GM19043 (cell line): ENCODE data around the gene PCDHB14.
"Not testable (repeated sequence)": the region's sequence is repeated elsewhere in the genome, so short reads cannot be mapped to it uniquely, and the experiment has no call there.

ENCODE experiments used
- ATAC-seq: cut with Tn5 transposase; IDR thresholded peaks from one replicate; pipeline ENCODE4 v1.9.1; 2021; ENCODE audit warnings: low read depth; ENCODE audit not compliant: unreplicated experiment

PCDHB14 gene

DNA sequence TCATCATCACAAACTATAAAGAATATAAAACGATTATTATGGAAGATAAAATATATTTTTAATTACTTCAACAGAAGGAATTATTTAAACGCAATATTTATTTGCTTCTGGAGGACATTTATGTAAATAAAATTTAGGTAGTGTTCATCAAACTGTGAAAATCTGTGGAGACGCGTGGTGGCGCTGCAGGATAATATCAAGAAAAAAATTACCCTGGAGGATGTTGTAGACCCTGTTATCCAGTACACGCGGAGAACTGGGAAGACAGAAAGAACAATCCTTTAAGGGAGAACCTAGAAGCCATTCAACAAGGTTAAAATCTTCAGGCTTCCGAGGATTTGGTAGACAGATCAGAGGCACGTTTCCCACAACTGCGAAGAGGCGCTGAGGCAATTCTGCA is 14.7 kb upstream of the PCDHB14 start, which contains the start of gene PCDHB12:
TSS of gene PCDHB12 (plus strand) at position 242 of the 400 bp plus-strand sequence. CDS start 189 bp downstream, outside the sequence.
- no peak for ATAC-seq

DNA sequence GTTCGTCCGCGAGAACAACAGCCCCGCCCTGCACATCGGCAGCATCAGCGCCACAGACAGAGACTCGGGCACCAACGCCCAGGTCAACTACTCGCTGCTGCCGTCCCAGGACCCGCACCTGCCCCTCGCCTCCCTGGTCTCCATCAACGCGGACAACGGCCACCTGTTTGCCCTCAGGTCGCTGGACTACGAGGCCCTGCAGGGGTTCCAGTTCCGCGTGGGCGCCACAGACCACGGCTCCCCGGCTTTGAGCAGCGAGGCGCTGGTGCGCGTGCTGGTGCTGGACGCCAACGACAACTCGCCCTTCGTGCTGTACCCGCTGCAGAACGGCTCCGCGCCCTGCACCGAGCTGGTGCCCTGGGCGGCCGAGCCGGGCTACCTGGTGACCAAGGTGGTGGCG is 12.9 kb upstream of the PCDHB14 start:
- not testable (repeated sequence) for ATAC-seq

DNA sequence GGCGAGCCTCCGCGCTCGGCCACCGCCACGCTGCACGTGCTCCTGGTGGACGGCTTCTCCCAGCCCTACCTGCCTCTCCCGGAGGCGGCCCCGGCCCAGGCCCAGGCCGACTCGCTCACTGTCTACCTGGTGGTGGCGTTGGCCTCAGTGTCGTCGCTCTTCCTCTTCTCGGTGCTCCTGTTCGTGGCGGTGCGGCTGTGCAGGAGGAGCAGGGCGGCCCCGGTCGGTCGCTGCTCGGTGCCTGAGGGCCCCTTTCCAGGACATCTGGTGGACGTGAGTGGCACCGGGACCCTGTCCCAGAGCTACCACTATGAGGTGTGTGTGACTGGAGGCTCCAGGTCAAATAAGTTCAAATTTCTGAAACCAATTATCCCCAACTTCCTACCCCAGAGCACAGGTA is 12.3 kb upstream of the PCDHB14 start:
- not testable (repeated sequence) for ATAC-seq

DNA sequence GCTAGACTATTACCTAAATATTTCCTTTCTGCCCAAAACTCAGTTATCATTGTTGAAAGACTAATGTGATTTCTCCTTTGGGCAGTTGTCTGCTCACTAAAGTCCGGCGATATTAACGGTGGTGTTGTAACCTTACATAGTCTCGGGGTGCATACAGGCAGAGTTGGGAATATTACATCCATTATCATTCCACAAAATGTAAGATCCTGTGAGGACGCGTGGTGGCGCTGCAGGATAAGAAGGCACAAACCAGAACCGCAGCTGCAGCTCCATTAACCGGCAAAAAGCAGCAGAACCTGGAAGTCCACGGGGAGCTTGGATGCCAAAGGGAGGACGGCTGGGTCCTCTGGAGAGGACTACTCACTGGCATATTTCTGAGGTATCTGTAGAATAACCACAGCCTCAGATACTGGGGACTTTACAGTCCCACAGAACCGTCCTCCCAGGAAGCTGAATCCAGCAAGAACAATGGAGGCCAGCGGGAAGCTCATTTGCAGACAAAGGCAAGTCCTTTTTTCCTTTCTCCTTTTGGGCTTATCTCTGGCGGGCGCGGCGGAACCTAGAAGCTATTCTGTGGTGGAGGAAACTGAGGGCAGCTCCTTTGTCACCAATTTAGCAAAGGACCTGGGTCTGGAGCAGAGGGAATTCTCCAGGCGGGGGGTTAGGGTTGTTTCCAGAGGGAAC is 9.3 kb upstream of the PCDHB14 start, which contains the start of gene PCDHB13:
TSS of gene PCDHB13 (plus strand) at position 264 of the 684 bp plus-strand sequence. CDS start at position 469, 205 bp downstream.
- ATAC-seq = not testable (repeated sequence)

DNA sequence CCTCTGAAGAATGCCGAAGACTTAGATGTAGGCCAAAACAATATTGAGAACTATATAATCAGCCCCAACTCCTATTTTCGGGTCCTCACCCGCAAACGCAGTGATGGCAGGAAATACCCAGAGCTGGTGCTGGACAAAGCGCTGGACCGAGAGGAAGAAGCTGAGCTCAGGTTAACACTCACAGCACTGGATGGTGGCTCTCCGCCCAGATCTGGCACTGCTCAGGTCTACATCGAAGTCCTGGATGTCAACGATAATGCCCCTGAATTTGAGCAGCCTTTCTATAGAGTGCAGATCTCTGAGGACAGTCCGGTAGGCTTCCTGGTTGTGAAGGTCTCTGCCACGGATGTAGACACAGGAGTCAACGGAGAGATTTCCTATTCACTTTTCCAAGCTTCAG is 8.6 kb upstream of the PCDHB14 start:
- ATAC-seq = not testable (repeated sequence)

DNA sequence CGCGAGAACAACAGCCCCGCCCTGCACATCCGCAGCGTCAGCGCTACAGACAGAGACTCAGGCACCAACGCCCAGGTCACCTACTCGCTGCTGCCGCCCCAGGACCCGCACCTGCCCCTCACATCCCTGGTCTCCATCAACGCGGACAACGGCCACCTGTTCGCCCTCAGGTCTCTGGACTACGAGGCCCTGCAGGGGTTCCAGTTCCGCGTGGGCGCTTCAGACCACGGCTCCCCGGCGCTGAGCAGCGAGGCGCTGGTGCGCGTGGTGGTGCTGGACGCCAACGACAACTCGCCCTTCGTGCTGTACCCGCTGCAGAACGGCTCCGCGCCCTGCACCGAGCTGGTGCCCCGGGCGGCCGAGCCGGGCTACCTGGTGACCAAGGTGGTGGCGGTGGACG is 7.6 kb upstream of the PCDHB14 start:
- not testable (repeated sequence) for ATAC-seq

DNA sequence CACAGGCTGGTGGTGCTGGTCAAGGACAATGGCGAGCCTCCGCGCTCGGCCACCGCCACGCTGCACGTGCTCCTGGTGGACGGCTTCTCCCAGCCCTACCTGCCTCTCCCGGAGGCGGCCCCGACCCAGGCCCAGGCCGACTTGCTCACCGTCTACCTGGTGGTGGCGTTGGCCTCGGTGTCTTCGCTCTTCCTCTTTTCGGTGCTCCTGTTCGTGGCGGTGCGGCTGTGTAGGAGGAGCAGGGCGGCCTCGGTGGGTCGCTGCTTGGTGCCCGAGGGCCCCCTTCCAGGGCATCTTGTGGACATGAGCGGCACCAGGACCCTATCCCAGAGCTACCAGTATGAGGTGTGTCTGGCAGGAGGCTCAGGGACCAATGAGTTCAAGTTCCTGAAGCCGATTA is 7.1 kb upstream of the PCDHB14 start:
- ATAC-seq = not testable (repeated sequence)

DNA sequence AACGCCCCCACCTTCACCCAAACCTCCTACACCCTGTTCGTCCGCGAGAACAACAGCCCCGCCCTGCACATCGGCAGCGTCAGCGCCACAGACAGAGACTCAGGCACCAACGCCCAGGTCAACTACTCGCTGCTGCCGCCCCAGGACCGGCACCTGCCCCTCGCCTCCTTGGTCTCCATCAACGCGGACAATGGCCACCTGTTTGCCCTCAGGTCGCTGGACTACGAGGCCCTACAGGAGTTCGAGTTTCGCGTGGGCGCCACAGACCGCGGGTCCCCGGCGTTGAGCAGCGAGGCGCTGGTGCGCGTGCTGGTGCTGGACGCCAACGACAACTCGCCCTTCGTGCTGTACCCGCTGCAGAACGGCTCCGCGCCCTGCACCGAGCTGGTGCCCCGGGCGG is 1.7 kb downstream of the PCDHB14 start:
- not testable (repeated sequence) for ATAC-seq

DNA sequence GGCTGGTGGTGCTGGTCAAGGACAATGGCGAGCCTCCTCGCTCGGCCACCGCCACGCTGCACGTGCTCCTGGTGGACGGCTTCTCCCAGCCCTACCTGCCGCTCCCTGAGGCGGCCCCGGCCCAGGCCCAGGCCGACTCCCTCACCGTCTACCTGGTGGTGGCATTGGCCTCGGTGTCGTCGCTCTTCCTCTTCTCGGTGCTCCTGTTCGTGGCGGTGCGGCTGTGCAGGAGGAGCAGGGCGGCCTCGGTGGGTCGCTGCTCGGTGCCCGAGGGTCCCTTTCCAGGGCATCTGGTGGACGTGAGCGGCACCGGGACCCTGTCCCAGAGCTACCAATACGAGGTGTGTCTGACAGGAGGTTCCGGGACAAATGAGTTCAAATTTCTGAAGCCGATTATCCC is 2.3 kb downstream of the PCDHB14 start:
- not testable (repeated sequence) for ATAC-seq

DNA sequence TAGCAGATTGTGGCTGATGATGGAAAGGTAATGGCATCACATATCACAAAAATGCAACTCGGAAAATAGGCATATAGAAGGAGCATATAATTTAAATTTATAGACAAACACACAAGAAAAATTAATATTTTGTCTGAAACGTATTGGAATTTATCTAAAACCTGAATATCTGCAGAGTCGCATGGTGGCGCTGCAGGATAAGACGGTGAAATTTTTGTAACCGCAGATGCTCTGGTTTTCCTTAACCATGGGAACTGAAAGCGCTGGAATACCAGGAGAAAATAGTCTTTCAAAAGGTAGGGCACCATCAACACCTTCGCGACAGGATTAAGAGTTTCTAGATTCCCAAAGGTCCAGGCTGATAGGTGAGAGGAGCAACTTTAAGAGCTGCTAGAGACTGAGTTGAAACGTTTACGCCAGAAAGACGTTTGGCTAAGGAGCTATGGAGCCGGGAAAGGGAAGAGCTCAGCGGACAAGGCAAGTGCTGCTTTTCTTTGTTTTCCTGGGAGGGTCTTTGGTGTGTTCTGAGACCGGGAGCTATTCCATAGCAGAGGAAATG is 11.0 kb downstream of the PCDHB14 start:
- no peak for ATAC-seq

DNA sequence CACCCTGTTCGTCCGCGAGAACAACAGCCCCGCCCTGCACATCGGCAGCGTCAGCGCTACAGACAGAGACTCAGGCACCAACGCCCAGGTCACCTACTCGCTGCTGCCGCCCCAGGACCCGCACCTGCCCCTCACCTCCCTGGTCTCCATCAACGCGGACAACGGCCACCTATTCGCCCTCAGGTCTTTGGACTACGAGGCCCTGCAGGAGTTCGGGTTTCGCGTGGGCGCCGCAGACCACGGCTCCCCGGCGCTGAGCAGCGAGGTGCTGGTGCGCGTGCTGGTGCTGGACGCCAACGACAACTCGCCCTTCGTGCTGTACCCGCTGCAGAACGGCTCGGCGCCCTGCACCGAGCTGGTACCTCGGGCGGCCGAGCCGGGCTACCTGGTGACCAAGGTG is 12.8 kb downstream of the PCDHB14 start:
- ATAC-seq = not testable (repeated sequence)

DNA sequence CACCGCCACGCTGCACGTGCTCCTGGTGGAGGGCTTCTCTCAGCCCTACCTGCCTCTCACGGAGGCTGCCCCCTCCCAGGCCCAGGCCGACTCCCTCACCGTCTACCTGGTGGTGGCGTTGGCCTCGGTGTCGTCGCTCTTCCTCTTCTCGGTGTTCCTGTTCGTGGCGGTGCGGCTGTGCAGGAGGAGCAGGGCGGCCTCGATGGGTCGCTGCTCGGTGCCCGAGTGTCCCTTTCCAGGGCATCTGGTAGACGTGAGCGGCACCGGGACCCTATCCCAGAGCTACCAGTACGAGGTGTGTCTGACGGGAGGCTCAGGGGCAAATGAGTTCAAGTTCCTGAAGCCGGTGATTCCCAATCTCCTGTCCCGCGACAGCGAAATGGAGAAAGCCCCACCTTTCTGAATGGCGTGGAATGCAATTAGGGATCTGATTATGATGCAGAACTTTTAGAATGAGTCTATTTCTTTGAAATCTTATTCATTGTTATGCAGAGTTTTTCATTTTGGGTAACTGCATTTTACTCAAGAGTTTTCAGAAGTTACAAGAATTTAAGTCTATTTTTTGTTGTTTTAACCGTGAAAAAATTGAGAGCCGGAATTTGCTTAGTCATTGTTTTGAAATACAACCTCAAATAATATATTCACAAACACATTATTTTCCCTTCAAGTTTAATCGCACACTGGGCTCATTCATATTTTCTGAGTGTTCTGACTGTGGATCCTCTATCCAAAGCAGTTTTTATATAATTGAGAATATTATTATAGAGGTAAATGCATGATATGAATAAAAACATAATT is 13.6 kb downstream of the PCDHB14 start:
- ATAC-seq = no peak

DNA sequence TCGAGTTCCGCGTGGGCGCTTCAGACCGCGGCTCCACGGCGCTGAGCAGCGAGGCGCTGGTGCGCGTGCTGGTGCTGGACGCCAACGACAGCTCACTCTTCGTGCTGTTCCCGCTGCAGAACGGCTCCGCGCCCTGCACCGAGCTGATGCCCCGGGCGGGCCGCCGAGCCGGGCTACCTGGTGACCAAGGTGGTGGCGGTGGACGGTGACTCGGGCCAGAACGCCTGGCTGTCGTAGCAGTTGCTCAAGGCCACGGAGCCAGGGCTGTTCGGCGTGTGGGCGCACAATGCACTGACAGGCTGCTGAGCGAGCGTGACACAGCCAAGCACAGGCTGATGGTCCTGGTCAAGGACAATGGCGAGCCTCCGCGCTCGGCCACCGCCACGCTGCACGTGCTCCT is 18.4 kb downstream of the PCDHB14 start:
- no peak for ATAC-seq

DNA sequence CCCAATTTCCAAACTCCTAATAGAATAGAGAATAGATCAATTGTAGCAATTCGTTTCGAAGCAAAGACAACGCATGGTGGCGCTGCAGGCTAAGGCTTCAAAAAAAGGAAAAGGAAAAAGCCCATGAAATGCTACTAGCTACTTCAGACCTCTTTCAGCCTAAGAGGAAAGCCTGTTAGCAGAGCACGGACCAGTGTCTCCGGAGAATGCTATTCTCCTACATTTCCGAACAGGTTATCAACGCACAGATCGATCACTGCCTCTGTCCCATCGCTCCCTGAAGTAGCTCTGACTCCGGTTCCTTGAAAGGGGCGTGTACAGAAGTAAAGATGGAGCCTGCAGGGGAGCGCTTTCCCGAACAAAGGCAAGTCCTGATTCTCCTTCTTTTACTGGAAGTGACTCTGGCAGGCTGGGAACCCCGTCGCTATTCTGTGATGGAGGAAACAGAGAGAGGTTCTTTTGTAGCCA is 22.1 kb downstream of the PCDHB14 start, which contains the start of gene PCDHB15:
TSS of gene PCDHB15 (plus strand) at position 146 of the 468 bp plus-strand sequence. CDS start at position 330, 184 bp downstream.
- ATAC-seq = no peak

DNA sequence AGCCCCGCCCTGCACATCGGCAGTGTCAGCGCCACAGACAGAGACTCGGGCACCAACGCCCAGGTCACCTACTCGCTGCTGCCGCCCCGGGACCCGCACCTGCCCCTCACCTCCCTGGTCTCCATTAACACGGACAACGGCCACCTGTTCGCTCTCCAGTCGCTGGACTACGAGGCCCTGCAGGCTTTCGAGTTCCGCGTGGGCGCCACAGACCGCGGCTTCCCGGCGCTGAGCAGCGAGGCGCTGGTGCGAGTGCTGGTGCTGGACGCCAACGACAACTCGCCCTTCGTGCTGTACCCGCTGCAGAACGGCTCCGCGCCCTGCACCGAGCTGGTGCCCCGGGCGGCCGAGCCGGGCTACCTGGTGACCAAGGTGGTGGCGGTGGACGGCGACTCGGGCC is 23.8 kb downstream of the PCDHB14 start:
- ATAC-seq = not testable (repeated sequence)

DNA sequence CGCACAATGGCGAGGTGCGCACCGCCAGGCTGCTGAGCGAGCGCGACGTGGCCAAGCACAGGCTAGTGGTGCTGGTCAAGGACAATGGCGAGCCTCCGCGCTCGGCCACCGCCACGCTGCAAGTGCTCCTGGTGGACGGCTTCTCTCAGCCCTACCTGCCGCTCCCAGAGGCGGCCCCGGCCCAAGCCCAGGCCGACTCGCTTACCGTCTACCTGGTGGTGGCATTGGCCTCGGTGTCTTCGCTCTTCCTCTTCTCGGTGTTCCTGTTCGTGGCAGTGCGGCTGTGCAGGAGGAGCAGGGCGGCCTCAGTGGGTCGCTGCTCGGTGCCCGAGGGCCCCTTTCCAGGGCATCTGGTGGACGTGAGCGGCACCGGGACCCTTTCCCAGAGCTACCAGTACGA is 24.3 kb downstream of the PCDHB14 start:
- not testable (repeated sequence) for ATAC-seq

DNA sequence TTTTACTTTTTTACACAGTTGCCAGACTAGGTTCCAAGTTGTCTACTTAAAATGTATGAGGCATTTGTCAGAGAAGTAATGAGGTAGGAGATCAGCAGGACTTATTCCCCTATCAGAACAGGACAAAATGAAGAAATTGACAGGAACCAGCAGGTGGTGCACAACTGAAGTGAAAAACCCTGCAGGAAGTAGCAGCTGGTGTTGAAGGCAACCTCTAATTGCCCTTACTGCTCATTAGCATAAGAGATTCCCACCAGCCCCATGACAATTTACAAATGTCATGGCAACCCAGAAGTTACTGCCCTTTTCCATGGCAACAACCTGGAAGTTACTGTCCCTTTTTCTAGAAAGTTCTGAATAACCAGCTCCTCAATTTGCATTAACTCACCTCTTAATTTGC is 27.4 kb downstream of the PCDHB14 start:
- no peak for ATAC-seq

DNA sequence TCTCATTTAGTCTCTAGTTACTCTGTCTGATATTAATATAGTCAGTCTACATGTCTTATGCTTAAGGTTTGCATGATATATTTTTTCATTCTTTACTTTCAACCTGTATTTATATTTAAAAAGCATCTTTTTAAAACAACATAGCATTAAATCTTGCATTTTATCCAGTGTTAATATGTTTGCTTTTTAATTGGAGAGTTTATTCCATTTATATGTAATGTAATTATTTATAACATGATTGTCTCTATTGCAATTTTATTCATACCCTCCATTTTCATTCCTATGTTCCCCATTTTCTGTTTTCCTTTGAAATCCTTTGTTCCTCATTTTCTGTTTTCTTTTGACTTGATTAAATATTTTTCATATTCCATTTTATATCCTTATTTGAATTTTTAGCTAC is 35.3 kb downstream of the PCDHB14 start:
- no peak for ATAC-seq

DNA sequence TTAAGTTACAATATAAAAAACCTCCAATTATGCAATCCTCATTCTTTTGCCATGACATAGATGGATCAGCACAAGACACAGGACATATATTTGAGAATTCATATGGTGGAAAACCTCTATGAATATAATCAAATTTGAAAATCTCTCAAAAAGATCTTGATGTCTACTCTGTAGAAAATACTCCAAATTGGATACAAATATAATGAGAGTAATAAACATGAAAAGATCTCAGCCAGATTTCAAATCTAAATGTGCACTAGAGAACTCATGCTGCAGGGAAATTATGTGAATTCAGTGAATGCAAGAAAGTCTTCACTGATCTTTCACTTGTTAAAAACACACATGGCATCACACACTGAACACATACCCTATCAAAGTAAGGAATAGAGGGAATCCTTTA is 35.8 kb downstream of the PCDHB14 start:
- ATAC-seq = no peak

DNA sequence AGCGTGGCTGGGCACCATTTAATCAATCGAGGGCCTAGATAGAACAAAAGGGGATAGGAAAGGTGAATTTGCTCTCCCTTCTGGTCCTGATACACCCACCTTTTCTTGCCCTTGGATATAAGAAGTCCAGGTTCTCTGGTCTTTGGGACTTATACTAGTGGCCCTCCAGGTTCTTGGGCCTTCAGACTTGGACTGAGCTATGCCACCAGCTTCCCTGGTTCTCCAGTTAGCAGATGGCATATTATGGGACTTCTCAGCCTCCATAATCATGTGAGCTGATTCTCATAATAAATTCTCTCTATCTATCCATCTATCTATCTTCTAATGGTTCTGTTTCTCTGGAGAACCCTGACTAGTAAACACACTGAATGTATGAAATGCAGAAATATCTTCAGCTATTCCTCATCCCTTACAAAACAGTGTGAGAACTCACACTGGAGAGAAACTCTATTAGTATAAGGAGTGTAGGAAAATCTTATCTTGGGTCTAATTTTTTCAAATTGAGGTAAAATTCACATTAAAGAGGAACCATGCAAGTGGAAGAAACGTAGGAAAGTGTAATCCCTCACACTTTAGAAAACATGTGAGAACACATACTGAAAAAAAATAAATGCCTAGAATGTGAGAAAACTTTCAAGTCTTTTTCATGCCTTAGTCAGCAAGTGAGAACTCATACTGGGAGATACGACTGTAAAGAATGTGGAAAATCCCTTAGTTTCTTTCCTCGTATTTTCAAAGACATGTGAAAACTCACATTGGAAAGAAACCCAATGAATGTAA is 37.5 kb downstream of the PCDHB14 start:
- no peak for ATAC-seq

DNA sequence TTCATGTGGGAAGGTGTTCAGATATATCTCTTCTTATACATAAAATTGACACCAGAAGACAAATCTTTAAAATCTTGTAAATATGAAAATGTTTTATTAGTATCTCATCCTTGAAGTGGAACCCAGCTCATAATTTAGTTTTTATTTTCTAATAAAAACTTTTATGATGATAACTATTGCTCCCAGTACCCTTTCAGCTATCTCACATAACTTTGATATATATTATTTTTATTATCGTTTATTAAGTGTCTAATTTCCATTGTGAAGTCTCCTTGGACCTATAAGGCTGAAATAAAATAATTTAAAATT is 38.0 kb downstream of the PCDHB14 start:
- no peak for ATAC-seq
